SK-N-SH (cell line): ENCODE data around the gene CSPG4.
"Not testable (repeated sequence)": the region's sequence is repeated elsewhere in the genome, so short reads cannot be mapped to it uniquely, and the experiment has no call there.

Experiments
- ELF1 ChIP-seq: IDR thresholded peaks from 2 replicates; pipeline ENCODE4 v1.4.0; 2012
- EP300 ChIP-seq, 2 experiments: IDR thresholded peaks; 2 replicates each; pipeline versions ENCODE4 v1.4.0 to v1.6.1; 2012; ENCODE audit warnings: borderline replicate concordance in 1 of 2, low read depth in 1 of 2, low read length in 1 of 2
- EZH2phosphoT487 ChIP-seq: fragments of 200-600 bp; sonication (generic); IDR thresholded peaks from 2 replicates; pipeline ENCODE4 v1.6.1; 2017; ENCODE audit warnings: low read depth, mixed run types, mild to moderate bottlenecking, antibody characterized with exemption, moderate library complexity, borderline replicate concordance
- FOXM1 ChIP-seq: IDR thresholded peaks from 2 replicates; pipeline ENCODE4 v1.4.0; 2012; ENCODE audit warnings: low read depth, mild to moderate bottlenecking
- JUND ChIP-seq: IDR thresholded peaks from 2 replicates; pipeline ENCODE4 v1.4.0; 2012
- MAX ChIP-seq: IDR thresholded peaks from 2 replicates; pipeline ENCODE4 v1.4.0; 2012; ENCODE audit warnings: low read depth
- MXI1 ChIP-seq: IDR thresholded peaks from 2 replicates; pipeline ENCODE4 v1.6.1; 2012; ENCODE audit warnings: mild to moderate bottlenecking, low read depth, low read length, improper control_type of control experiment
- POLR2AphosphoS5 ChIP-seq: IDR thresholded peaks from 2 replicates; pipeline ENCODE4 v1.6.1; 2012; ENCODE audit warnings: low read depth, low read length
- RAD21 ChIP-seq: IDR thresholded peaks from 2 replicates; pipeline ENCODE4 v1.6.1; 2012; ENCODE audit warnings: mild to moderate bottlenecking, low read length
- YY1 ChIP-seq: IDR thresholded peaks from 2 replicates; pipeline ENCODE4 v1.4.0; 2012; ENCODE audit warnings: low read depth, mild to moderate bottlenecking
- ZBTB33 ChIP-seq: IDR thresholded peaks from 2 replicates; pipeline ENCODE4 v1.4.0; 2012; ENCODE audit warnings: low read depth, borderline replicate concordance
- TF ChIP-seq, protein P1 (sequence below): fragments of 200-600 bp; sonication (generic); IDR thresholded peaks from 2 replicates; pipeline ENCODE4 v1.6.1; 2017; ENCODE audit warnings: antibody characterized with exemption, mild to moderate bottlenecking, moderate library complexity
- TF ChIP-seq, protein P2 (sequence below): IDR thresholded peaks from 2 replicates; pipeline ENCODE4 v1.6.1; 2012; ENCODE audit warnings: mild to moderate bottlenecking, low read depth, low read length, moderate library complexity

DNA sequence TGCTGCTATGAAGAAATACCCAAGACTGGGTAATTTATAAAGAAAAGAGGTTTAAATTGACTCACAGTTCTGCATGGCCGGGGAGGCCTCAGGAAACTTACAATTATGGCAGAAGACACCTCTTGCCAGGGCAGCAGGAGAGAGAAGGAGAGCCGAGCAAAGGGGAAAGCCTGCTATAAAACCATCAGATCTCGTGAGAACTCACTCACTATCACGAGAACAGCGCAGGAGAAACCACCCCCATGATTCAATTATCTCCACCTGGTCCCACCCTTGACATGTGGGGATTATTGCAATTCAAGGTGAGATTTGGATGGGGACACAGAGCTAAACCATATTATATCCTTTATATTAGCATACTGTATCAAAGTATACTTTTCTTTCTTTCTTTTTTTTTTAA lies 42.2 kb upstream of the CSPG4 start:
- not testable (repeated sequence) for TF ChIP-seq POLR2AphosphoS5; JUND; YY1; ZBTB33; EZH2phosphoT487; RAD21; MXI1; MAX; ELF1; FOXM1; EP300 (IDR thresholded peaks at IDR 0.05; ENCODE audit: borderline replicate concordance in 1 of 2, low read depth in 1 of 2, low read length in 1 of 2)
- TF ChIP-seq, protein P1, sequence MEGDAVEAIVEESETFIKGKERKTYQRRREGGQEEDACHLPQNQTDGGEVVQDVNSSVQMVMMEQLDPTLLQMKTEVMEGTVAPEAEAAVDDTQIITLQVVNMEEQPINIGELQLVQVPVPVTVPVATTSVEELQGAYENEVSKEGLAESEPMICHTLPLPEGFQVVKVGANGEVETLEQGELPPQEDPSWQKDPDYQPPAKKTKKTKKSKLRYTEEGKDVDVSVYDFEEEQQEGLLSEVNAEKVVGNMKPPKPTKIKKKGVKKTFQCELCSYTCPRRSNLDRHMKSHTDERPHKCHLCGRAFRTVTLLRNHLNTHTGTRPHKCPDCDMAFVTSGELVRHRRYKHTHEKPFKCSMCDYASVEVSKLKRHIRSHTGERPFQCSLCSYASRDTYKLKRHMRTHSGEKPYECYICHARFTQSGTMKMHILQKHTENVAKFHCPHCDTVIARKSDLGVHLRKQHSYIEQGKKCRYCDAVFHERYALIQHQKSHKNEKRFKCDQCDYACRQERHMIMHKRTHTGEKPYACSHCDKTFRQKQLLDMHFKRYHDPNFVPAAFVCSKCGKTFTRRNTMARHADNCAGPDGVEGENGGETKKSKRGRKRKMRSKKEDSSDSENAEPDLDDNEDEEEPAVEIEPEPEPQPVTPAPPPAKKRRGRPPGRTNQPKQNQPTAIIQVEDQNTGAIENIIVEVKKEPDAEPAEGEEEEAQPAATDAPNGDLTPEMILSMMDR = not testable (repeated sequence)
- TF ChIP-seq, protein P2, sequence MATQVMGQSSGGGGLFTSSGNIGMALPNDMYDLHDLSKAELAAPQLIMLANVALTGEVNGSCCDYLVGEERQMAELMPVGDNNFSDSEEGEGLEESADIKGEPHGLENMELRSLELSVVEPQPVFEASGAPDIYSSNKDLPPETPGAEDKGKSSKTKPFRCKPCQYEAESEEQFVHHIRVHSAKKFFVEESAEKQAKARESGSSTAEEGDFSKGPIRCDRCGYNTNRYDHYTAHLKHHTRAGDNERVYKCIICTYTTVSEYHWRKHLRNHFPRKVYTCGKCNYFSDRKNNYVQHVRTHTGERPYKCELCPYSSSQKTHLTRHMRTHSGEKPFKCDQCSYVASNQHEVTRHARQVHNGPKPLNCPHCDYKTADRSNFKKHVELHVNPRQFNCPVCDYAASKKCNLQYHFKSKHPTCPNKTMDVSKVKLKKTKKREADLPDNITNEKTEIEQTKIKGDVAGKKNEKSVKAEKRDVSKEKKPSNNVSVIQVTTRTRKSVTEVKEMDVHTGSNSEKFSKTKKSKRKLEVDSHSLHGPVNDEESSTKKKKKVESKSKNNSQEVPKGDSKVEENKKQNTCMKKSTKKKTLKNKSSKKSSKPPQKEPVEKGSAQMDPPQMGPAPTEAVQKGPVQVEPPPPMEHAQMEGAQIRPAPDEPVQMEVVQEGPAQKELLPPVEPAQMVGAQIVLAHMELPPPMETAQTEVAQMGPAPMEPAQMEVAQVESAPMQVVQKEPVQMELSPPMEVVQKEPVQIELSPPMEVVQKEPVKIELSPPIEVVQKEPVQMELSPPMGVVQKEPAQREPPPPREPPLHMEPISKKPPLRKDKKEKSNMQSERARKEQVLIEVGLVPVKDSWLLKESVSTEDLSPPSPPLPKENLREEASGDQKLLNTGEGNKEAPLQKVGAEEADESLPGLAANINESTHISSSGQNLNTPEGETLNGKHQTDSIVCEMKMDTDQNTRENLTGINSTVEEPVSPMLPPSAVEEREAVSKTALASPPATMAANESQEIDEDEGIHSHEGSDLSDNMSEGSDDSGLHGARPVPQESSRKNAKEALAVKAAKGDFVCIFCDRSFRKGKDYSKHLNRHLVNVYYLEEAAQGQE = not testable (repeated sequence)
